ENCODE measurements around the gene CSF1R.

CSF1R gene

DNA sequence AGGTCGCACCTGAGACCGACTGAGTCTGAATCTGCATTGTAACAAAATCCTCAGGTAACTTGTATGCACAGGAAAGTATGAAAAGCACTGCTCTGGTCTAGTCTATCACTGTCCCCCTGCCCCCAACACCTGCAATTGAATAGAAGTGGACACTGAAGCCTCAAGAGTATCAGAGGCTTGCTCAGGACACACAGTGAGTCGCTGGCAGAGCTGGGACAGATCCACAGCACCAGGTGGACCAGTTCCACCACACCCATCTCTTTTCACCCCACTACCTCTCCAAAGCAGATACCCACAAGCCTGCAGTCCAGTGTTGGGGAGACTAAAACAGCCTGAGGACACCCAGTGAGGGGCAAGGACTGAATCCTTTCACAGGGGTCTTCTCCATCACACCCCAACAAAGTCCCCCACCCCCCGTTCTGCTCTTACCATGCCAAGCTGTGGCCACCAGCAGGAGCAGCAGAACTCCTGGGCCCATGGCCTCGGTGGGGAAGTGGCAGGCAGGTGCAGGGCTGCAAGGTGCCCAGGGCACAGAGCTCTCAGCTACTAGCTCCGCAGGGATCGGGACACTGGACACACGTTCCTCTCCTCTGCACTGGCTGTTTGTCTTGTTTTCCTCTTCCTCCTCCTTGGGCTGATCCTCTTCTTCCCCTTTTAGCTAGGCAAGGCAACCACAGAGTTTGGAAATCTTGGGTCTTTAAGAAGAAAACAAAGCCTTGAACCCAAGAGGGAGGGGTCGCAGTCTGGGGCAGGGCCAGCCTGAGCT is at the start of gene CSF1R:
CSF1R (minus strand) TSS at position 605 of the 766 bp plus-strand sequence; CDS start at position 478, 127 bp downstream.
- DNase-seq (ENCODE audit: low read depth) = no peak

DNA sequence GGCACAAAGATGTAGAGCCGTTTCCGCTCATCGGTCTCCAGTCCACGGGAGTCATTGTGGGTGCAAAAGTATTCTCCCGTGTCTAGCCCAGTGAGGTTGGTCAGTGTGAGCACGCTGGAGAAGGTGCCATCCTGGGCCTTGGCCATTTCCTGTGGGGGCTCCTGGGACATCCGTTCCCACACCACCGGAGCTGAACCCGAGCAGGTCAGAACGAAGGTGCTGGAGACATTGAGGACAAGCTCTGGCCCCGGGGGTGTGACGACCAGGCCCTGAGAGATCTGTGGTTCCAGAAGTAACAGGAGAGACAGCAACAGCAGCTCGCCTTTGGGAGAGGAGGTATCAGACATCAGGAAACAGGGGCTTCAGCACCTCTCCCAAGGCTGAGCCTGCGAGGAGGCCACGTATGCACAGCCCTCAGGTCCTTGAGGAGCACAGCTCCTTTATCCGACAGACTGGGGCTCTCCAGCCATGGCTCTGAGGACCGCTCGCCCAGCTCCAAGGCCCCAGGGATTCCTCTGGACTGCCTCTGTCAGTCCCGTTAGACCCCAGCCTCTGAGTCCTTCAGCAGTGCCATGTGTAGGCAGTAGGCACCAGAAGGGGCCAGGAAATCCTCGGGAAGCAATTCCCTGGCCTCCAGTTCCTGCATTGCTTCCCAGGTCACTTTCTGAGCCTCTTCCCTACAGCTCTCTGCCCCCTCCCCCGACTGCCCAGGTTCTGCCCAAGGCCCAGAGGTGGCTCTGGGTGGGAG is 49.4 kb upstream of the CSF1R start:
- DNase-seq (ENCODE audit: low read depth) = no peak

DNA sequence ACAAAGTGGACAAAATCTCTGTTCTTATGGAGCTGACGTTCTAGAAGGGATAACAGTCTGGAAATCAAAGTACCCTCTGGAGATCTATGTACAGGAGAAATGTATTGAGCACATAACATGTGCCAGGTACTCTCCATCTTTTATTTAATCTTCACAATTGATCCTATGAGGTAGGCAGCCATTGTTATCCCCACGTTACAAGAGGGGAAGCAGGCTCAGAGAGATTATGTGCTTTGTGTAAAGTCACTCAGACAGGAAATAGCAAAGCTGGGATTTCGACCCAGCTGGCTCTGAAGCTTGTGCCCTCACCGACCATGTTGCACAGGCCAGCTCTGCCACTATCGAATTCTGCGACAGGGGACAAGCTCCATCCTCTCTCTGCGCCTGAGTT is 47.8 kb upstream of the CSF1R start:
- DNase-seq (ENCODE audit: low read depth) = no peak

GRCh38 chr5:150133581-150134197 is 47.3 kb upstream of the CSF1R start:
- no peak for DNase-seq (ENCODE audit: low read depth)

- no peak for DNase-seq (ENCODE audit: low read depth)
Observed at GRCh38 chr5:150132740-150133139, 46.4 kb upstream of the CSF1R start.

DNA sequence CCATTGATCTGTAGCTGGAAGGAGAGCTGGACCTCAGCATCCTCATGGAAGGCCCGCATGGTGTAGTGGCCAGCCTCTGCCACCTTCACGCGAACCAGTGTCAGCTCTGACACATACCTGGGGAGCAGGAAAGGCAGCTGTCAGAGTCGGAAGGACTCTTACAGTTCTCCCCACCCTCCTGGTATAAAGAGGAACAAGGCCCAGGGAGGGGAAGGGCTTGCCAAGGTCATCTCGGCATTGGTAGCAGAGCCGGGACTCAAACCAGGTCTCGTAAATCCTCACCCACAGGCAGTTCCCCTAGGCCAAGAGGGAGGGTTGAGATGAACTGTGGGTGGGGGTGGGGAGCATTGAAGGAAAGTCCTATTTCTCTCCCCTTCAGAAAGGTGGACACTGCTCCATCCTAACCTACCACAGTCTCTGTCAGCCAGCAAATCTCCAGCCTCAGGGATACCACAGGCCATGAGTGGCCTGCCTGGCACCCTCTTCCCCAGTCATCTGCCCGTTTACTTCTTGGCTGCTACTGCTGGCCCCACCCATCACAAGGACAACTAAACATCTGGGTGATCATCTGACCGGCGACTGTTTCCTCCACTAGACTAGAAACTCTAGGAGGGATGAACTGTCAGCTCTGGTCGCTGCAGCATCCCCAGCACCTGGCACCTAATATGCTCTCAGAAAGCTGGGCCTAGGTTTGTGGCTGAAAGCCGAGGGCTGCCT is 45.8 kb upstream of the CSF1R start:
- DNase-seq (ENCODE audit: low read depth) = no peak

DNA sequence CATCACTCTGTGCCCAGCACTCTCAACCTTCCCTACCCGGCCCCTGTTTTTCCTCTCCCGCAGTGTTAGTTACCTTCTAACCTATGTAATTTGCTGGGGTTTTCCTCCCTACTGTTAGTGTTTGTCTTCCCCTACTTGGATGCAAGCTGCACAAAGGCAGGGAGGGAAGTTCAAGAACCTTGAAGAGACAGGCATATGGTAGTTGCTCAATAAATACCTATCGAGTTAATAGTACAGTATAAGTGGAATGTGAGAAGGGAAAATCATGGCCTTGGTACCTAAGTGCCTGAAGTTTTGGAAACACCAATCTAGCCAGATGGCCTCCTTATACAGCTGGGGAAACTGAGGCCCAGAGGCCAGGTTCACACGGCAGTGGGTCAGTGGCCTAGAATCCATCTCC is 45.1 kb upstream of the CSF1R start:
- DNase-seq (ENCODE audit: low read depth) = no peak

DNA sequence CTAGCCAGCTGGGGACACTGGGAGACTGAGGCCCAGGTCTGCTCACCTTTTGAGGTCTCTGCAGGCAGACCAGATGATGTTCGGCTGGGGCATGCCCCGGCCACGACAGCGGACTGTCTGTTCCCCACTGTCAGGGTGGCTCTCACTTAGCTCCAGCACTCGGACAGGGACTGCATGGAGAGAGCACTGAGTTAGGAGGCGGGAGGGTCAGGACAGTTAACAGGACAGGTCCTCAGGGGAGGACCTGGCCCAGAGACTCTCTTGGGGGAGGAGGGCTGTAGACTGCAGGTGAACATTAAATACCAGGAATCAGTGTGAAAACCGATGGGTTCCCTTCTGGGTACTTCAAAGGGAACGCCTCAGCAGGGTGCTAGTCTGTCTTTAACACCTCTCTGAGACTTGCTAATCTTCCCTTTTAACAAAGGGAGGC is 44.2 kb upstream of the CSF1R start:
- no peak for DNase-seq (ENCODE audit: low read depth)

- DNase-seq (ENCODE audit: low read depth) = peak; percentile 6
Observed at GRCh38 chr5:150129813-150130492, 43.6 kb upstream of the CSF1R start.

DNA sequence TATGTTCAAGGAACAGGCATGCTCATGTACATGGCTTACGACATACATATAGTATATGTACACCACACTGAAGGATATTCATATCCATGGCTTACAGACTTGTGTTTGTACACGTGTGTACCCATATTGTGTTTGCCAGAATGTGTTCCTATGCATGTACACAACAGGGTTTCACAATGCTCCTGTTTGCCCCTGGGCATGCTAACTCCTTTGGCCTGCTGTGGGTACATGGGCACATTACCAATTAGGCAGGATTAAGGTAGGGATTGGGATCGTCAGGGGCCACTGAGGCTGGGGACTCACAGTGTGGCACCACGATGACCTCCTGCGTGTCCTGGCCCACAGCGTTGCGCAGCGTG is 43.1 kb upstream of the CSF1R start:
- DNase-seq (ENCODE audit: low read depth) = no peak

DNA sequence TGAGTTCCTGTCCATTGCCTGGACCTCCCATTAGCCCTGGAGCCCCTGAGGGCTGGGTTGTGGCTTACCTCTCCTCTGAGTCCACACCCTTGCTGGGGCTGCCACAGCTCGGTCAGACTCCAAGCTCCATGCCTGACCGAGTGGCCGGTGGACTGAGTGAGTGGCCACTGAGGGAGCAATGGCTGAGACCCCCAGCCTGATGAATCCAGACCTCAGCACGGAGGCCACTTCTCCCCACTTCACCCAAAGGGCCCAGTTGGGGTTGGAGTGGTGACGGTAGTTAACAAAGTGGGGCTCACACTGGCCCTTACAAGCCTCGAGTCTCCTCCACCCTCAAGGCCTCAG is 40.5 kb upstream of the CSF1R start:
- no peak for DNase-seq (ENCODE audit: low read depth)

- DNase-seq (ENCODE audit: low read depth) = no peak
Observed at GRCh38 chr5:150126199-150126920, 40.0 kb upstream of the CSF1R start.

- DNase-seq (ENCODE audit: low read depth) = no peak
Observed at GRCh38 chr5:150125334-150125733, 39.0 kb upstream of the CSF1R start.

- DNase-seq (ENCODE audit: low read depth) = no peak
Observed at GRCh38 chr5:150124596-150124995, 38.2 kb upstream of the CSF1R start.

GRCh38 chr5:150124111-150124557 is 37.8 kb upstream of the CSF1R start:
- no peak for DNase-seq (ENCODE audit: low read depth)

DNA sequence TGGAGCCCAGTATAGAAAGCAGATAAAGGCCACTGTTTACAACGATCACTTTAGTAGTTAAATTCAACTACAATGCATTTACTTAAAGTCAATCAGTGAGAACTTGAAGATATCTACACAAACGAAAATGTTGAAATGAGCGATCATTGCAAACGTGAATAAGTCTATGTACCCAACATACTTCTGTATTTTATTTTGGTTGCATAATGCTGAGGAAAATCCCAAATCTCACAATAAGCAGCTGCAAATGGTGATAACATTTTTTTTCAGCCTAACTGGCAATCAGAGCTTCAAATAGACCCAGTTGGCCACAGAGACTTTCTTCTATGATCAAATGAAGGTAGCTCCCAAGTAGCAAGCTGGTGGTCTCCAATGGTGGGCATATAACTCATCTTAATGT is 37.2 kb upstream of the CSF1R start:
- no peak for DNase-seq (ENCODE audit: low read depth)

DNA sequence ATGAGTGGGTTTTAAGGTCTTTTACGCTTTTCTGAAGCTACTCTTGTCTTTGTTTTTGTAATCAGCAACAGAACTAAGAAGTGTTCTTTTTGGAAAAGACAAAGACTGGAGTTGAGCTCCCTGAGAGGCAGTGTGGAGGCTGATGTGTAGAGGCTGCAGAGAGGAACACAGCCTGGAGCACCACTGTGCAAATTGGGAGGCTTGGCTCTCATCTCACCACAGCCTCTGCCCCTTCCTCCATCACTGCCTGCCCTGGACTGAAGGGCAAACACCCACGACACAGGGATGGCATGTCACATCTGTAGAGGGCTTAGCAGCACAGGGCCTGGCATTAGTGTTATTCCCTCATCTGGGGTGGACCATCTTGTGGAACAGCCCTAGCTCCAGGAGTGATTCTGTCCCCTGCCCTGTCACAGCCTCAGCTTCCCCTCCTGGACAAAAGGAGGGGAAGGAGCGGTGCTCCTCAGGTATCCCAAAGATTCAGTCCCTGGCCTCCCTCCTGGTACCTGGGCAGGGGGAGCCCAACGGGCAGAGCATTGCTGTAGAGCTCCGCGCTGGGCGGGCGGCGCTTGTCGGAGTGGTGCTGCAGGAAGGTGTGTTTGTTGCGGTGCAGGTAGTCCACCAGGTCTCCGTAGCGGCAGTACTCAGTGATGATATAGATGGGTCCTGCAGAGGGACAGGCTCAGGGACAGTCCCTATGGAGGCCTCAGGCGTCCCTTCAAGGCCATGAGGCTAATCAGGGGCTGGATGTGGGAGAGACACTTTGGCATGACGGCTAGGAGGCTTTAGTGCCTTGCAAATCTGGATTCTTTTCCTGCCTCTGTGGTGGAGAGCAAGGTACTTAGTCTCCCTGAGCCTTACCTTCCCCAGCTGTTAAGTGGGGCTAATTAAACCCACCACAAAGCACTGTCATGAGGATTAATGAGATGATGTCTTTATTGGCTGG is 36.5 kb upstream of the CSF1R start:
- DNase-seq (ENCODE audit: low read depth) = no peak

DNA sequence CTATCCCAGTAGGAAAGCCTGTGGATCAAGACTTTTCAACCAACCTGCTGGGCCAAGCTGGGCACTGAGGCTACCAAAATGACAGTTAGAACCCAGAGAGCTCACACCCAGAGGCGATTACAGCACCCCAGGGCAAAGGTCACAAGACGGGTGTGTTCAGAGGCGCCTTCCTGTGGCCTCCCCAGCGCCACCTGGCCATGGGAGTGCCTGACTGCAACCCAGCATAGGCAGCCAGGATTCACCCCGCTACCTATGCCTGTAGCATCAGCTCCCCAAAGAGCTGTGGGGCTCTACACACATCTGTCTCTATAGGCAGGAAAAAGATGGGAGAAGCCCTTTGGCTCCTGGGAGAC is 35.8 kb upstream of the CSF1R start:
- DNase-seq (ENCODE audit: low read depth) = no peak

GRCh38 chr5:150121448-150122157 is 35.2 kb upstream of the CSF1R start:
- DNase-seq (ENCODE audit: low read depth) = no peak

Measured in stimulated activated CD8-positive, alpha-beta memory T cell treated with anti-CD3 and anti-CD28 coated beads, Interleukin-7, amount 100 ng/mL, for 24 hours (primary cell).